IMR-90 (cell line): ENCODE measurements around the gene CREBZF. TPM values are rescaled to one million over a fixed set of nuclear protein-coding genes. Genes with fewer than 3 reads are reported as not detected.

ENCODE experiments used
- ATAC-seq: fragments of 200-7000 bp; cut with Tn5 transposase; 2 replicates; pipeline ENCODE4 v1.9.1; 2020; ENCODE audit warnings: low read depth, mild to moderate bottlenecking, moderate library complexity
- BruUV-seq: library from RNA; stranded (reverse); fragments of 400-500 nt; replicated peaks from 2 replicates; lab custom pipeline; 2021; lab: Mats Ljungman, UMichigan
- CTCF ChIA-PET: fragments of 300-600 bp; formaldehyde crosslinking; extraction: SDS; loops from one replicate; lab custom pipeline; 2021; ENCODE audit warnings: antibody characterized with exemption; lab: Yijun Ruan, JAX
- POLR2A ChIA-PET: fragments of 300-600 bp; sonication (Branson Sonifier 250); formaldehyde crosslinking; loops from one replicate; lab custom pipeline; 2022; ENCODE audit warnings: antibody characterized with exemption; ENCODE audit not compliant: unreplicated experiment; lab: Charles Lee
- DNase-seq: peaks from one replicate; pipeline ENCODE4 v3.0.0; 2013
- H2AFZ ChIP-seq: replicated peaks from 2 replicates; pipeline ENCODE3; 2013; ENCODE audit warnings: low read length, mild to moderate bottlenecking; ENCODE audit not compliant: poor library complexity
- H2AK5ac ChIP-seq: 2 replicates; pipeline ENCODE4 v1.6.1; 2013; ENCODE audit warnings: low read depth, low read length, inconsistent platforms
- H2AK9ac ChIP-seq: replicated peaks from 2 replicates; pipeline ENCODE3; 2013; ENCODE audit warnings: mild to moderate bottlenecking, low read depth, low read length, moderate library complexity; ENCODE audit not compliant: poor library complexity
- H2BK120ac ChIP-seq: 2 replicates; pipeline ENCODE4 v1.6.1; 2013; ENCODE audit warnings: low read depth, low read length, inconsistent platforms
- H2BK15ac ChIP-seq: 3 replicates; pipeline ENCODE4 v1.6.1; 2013; ENCODE audit warnings: low read depth, low read length, inconsistent platforms
- H2BK20ac ChIP-seq: 2 replicates; pipeline ENCODE4 v1.6.1; 2013; ENCODE audit warnings: low read depth, mild to moderate bottlenecking, inconsistent platforms, low read length, moderate library complexity
- H2BK5ac ChIP-seq: 2 replicates; pipeline ENCODE4 v1.6.1; 2013; ENCODE audit warnings: mild to moderate bottlenecking, low read depth, low read length, inconsistent platforms; ENCODE audit not compliant: poor library complexity, severe bottlenecking
- H3K14ac ChIP-seq: replicated peaks from 2 replicates; pipeline ENCODE4 v1.6.1; 2013; ENCODE audit warnings: low read depth, low read length, inconsistent platforms
- H3K18ac ChIP-seq: 2 replicates; pipeline ENCODE4 v1.6.1; 2013; ENCODE audit warnings: low read depth, low read length, control low read depth
- H3K23ac ChIP-seq: 2 replicates; pipeline ENCODE4 v1.6.1; 2013; ENCODE audit warnings: low read depth, low read length, inconsistent platforms
- H3K27ac ChIP-seq: 2 replicates; pipeline ENCODE4 v1.5.1; 2013; ENCODE audit warnings: mild to moderate bottlenecking, control low read depth, low read length; ENCODE audit not compliant: insufficient read depth
- H3K27me3 ChIP-seq: 2 replicates; pipeline ENCODE4 v1.6.1; 2013; ENCODE audit warnings: low read length; ENCODE audit not compliant: control insufficient read depth, insufficient read depth
- H3K36me3 ChIP-seq: 2 replicates; pipeline ENCODE4 v1.6.1; 2013; ENCODE audit warnings: low read length, mixed read lengths; ENCODE audit not compliant: control insufficient read depth, insufficient read depth
- H3K4ac ChIP-seq: 2 replicates; pipeline ENCODE4 v1.6.1; 2013; ENCODE audit warnings: low read depth, low read length, inconsistent platforms
- H3K4me1 ChIP-seq: 2 replicates; pipeline ENCODE4 v1.6.1; 2013; ENCODE audit warnings: low read length, mixed read lengths; ENCODE audit not compliant: control insufficient read depth, insufficient read depth
- H3K4me2 ChIP-seq: 2 replicates; pipeline ENCODE4 v1.6.1; 2013; ENCODE audit warnings: low read depth, mild to moderate bottlenecking, control low read depth, low read length, moderate library complexity
- H3K4me3 ChIP-seq: 2 replicates; pipeline ENCODE4 v1.5.1; 2013; ENCODE audit warnings: low read depth, mild to moderate bottlenecking, control low read depth, low read length, moderate library complexity; ENCODE audit not compliant: insufficient read depth
- H3K56ac ChIP-seq: 2 replicates; pipeline ENCODE4 v1.6.1; 2013; ENCODE audit warnings: low read length, inconsistent platforms; ENCODE audit not compliant: insufficient read depth; ENCODE audit errors: extremely low read depth
- H3K79me1 ChIP-seq, 2 experiments: 2 replicates each; pipeline ENCODE4 v1.6.1; 2013; ENCODE audit warnings: low read length in 2 of 2, inconsistent platforms in 1 of 2, low read depth in 1 of 2
- H3K9ac ChIP-seq: 2 replicates; pipeline ENCODE4 v1.6.1; 2013; ENCODE audit warnings: low read depth, low read length, control low read depth
- H3K9me1 ChIP-seq: 2 replicates; pipeline ENCODE4 v1.6.1; 2013; ENCODE audit warnings: low read length, inconsistent platforms; ENCODE audit not compliant: insufficient read depth
- H3K9me3 ChIP-seq: 2 replicates; pipeline ENCODE4 v1.6.1; 2013; ENCODE audit warnings: low read length; ENCODE audit not compliant: control insufficient read depth, insufficient read depth
- H4K20me1 ChIP-seq: 2 replicates; pipeline ENCODE4 v1.6.1; 2013; ENCODE audit warnings: low read length, inconsistent platforms; ENCODE audit not compliant: insufficient read depth
- H4K5ac ChIP-seq: 2 replicates; pipeline ENCODE4 v1.6.1; 2013; ENCODE audit warnings: mild to moderate bottlenecking, low read depth, low read length, control low read depth
- H4K8ac ChIP-seq, 2 experiments: 2 replicates each; pipeline ENCODE4 v1.6.1; 2013; ENCODE audit warnings: low read depth in 2 of 2, low read length in 2 of 2, control low read depth in 1 of 2, inconsistent platforms in 1 of 2
- H4K91ac ChIP-seq: 2 replicates; pipeline ENCODE4 v1.6.1; 2013; ENCODE audit warnings: low read depth, low read length, inconsistent platforms; ENCODE audit not compliant: insufficient read depth
- CEBPB ChIP-seq: IDR thresholded peaks from 2 replicates; pipeline ENCODE4 v1.6.1; 2012; ENCODE audit warnings: low read depth, low read length, improper control_type of control experiment
- CHD1 ChIP-seq: IDR thresholded peaks from 2 replicates; pipeline ENCODE4 v1.6.1; 2012; ENCODE audit warnings: low read depth, low read length, improper control_type of control experiment
- FOS ChIP-seq: fragments of 150-350 bp; IDR thresholded peaks from 2 replicates; pipeline ENCODE4 v1.6.1; 2016; ENCODE audit warnings: low read depth, low read length
- MAFK ChIP-seq: IDR thresholded peaks from 2 replicates; pipeline ENCODE4 v1.6.1; 2012; ENCODE audit warnings: low read depth, low read length, improper control_type of control experiment
- MAZ ChIP-seq: IDR thresholded peaks from 2 replicates; pipeline ENCODE4 v1.6.1; 2012; ENCODE audit warnings: low read depth, mild to moderate bottlenecking, low read length, improper control_type of control experiment, moderate library complexity, borderline replicate concordance
- MXI1 ChIP-seq: IDR thresholded peaks from 2 replicates; pipeline ENCODE4 v1.6.1; 2012; ENCODE audit warnings: low read depth, mild to moderate bottlenecking, low read length, moderate library complexity, borderline replicate concordance
- RCOR1 ChIP-seq: IDR thresholded peaks from 2 replicates; pipeline ENCODE4 v1.6.1; 2012; ENCODE audit warnings: mild to moderate bottlenecking, low read length, improper control_type of control experiment; ENCODE audit not compliant: insufficient replicate concordance
- RFX5 ChIP-seq: IDR thresholded peaks from 2 replicates; pipeline ENCODE4 v1.8.0; 2012; ENCODE audit warnings: low read depth, mild to moderate bottlenecking, low read length, moderate library complexity
- SMC3 ChIP-seq: fragments of 150-350 bp; IDR thresholded peaks from 2 replicates; pipeline ENCODE4 v1.6.1; 2016; ENCODE audit warnings: low read depth, mild to moderate bottlenecking, antibody characterized with exemption, low read length, moderate library complexity
- WGBS, 2 experiments: methylation state at CpG; one replicate each; pipeline versions ENCODE4 v1.1.5 to v1.1.7; 2013; ENCODE audit warnings: missing lambda C conversion rate in 2 of 2; ENCODE audit not compliant: insufficient read length in 1 of 2; ENCODE audit errors: extremely low coverage in 2 of 2; 5-methylcytosine and 5-hydroxymethylcytosine counted together
- dilution Hi-C: fragments of 300-500 bp; cut with HindIII; formaldehyde crosslinking; loops from one replicate; pipeline ENCODE4 v1.14.3; 2018; ENCODE audit warnings: low sequenced_read_pairs; ENCODE audit not compliant: unreplicated experiment
- in situ Hi-C: fragments of 300-500 bp; cut with MboI; formaldehyde crosslinking; loops from 3 replicates; pipeline ENCODE4 v1.14.3; 2019; ENCODE audit warnings: low sequenced_read_pairs, inconsistent platforms, mixed read lengths
- intact Hi-C: fragments of 100-400 bp; cut with micrococcal nuclease; formaldehyde crosslinking; loops from 2 replicates; pipeline ENCODE4 v1.10.0; 2022
- polyA plus RNA-seq, 3 experiments: library from polyadenylated mRNA; depleted of rRNA; stranded (reverse); fragments of >200 nt; gene quantifications; 2 replicates each; pipeline ENCODE4 v1.2.3, GENCODE V29; 2012; ENCODE audit warnings: low replicate concordance in 1 of 3
- total RNA-seq: library from RNA; depleted of rRNA; stranded (reverse); fragments of >200 nt; gene quantifications from 2 replicates; pipeline ENCODE4 v1.2.3, GENCODE V29; 2012
- TF ChIP-seq, protein P1 (sequence below): fragments of 150-350 bp; IDR thresholded peaks from 2 replicates; pipeline ENCODE4 v1.6.1; 2016; ENCODE audit warnings: low read depth, mild to moderate bottlenecking, low read length, moderate library complexity, borderline replicate concordance
- TF ChIP-seq, protein P2 (sequence below): conservative IDR thresholded peaks from 2 replicates; pipeline ENCODE4 v1.5.1; 2012; ENCODE audit warnings: mild to moderate bottlenecking, low read depth, low read length, improper control_type of control experiment
- TF ChIP-seq, protein P3 (sequence below): fragments of 150-350 bp; IDR thresholded peaks from 2 replicates; pipeline ENCODE4 v1.6.1; 2017; ENCODE audit warnings: mild to moderate bottlenecking, antibody characterized with exemption, low read length, low read depth

Gene CREBZF
- total and polyA plus RNA-seq, 2 of the 4 experiments (the other 2 are of a cell fraction) = 12.5 to 17.7 TPM

DNA sequence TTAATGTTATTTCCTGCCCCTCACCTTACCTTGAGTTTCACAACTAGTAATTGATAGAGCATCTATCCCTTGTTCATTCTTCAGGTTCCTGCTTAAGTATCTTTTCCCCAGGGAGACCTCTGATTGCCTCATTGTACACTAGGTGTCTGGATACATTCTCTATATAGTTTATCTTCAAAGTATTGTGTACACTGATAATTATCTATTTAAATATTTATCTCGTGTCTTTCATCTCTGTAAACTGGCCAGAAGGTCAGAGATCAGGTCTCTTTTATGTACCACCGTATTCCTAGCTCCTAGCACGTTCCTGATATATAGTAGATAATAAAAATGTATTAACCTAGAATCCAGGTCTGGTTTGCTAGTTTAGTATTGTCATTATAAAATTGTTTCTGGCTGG lies 30.2 kb downstream of the CREBZF start:
- Histone ChIP-seq H4K8ac (no peak overlapping the region), H3K14ac (no peak overlapping the region), H3K79me1 (peaks cover 3 to 17% of the 10 kb centered on the region in 2 experiments; a peak in 2 of 4 replicates), H3K27me3 (no peaks in the 10 kb centered on the region), H2BK5ac (no peak overlapping the region), H3K56ac (no peak overlapping the region), H2BK20ac (no peak overlapping the region), H3K4me3 (no peak overlapping the region), H3K9ac (no peak overlapping the region), H3K27ac (no peak overlapping the region), H3K4me1 (no peaks in the 10 kb centered on the region; the same call in 1 of the 2 replicates), H4K20me1 (no peaks in the 10 kb centered on the region), H2AK9ac (no peak overlapping the region), H3K9me3 (no peaks in the 10 kb centered on the region), H2AK5ac (no peak overlapping the region), H3K18ac (no peak overlapping the region), H2AFZ (no peak overlapping the region), H2BK15ac (no peak overlapping the region), H3K4me2 (no peak overlapping the region), H4K5ac (no peak overlapping the region), H3K36me3 (peaks cover 7% of the 10 kb centered on the region), H3K9me1 (no peaks in the 10 kb centered on the region), H3K4ac (no peak overlapping the region), H3K23ac (no peak overlapping the region), H2BK120ac (no peak overlapping the region), H4K91ac (no peak overlapping the region)
- no TSS peak for BruUV-seq
- ChIA-PET POLR2A (no interaction called here), CTCF (no interaction called here)
- WGBS, 2 experiments = no CpG with 5 or more reads among the region's 3 CpGs
- no peak for TF ChIP-seq CEBPB
- no peak for TF ChIP-seq MAZ
- no peak for TF ChIP-seq MXI1
- TF ChIP-seq FOS = no peak
- no peak for TF ChIP-seq CHD1
- TF ChIP-seq SMC3 = no peak
- TF ChIP-seq, protein P1, sequence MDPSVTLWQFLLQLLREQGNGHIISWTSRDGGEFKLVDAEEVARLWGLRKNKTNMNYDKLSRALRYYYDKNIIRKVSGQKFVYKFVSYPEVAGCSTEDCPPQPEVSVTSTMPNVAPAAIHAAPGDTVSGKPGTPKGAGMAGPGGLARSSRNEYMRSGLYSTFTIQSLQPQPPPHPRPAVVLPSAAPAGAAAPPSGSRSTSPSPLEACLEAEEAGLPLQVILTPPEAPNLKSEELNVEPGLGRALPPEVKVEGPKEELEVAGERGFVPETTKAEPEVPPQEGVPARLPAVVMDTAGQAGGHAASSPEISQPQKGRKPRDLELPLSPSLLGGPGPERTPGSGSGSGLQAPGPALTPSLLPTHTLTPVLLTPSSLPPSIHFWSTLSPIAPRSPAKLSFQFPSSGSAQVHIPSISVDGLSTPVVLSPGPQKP = no peak
- TF ChIP-seq, protein P2, sequence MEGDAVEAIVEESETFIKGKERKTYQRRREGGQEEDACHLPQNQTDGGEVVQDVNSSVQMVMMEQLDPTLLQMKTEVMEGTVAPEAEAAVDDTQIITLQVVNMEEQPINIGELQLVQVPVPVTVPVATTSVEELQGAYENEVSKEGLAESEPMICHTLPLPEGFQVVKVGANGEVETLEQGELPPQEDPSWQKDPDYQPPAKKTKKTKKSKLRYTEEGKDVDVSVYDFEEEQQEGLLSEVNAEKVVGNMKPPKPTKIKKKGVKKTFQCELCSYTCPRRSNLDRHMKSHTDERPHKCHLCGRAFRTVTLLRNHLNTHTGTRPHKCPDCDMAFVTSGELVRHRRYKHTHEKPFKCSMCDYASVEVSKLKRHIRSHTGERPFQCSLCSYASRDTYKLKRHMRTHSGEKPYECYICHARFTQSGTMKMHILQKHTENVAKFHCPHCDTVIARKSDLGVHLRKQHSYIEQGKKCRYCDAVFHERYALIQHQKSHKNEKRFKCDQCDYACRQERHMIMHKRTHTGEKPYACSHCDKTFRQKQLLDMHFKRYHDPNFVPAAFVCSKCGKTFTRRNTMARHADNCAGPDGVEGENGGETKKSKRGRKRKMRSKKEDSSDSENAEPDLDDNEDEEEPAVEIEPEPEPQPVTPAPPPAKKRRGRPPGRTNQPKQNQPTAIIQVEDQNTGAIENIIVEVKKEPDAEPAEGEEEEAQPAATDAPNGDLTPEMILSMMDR = no peak
- no peak for TF ChIP-seq MAFK
- TF ChIP-seq RFX5 = no peak
- no peak for TF ChIP-seq RCOR1
- TF ChIP-seq, protein P3, sequence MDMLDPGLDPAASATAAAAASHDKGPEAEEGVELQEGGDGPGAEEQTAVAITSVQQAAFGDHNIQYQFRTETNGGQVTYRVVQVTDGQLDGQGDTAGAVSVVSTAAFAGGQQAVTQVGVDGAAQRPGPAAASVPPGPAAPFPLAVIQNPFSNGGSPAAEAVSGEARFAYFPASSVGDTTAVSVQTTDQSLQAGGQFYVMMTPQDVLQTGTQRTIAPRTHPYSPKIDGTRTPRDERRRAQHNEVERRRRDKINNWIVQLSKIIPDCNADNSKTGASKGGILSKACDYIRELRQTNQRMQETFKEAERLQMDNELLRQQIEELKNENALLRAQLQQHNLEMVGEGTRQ = no peak
- in situ Hi-C loops = no loop called here
- intact Hi-C loops = no loop called here
- DNase-seq (no peak), ATAC-seq (no peak)
- dilution Hi-C loops = no loop called here
